HEK293 (cell line): Measurements from ENCODE around the gene SPATA25.

Source experiments
- CTCF ChIA-PET: fragments of 350-600 bp; formaldehyde crosslinking; extraction: SDS; loops from one replicate; lab custom pipeline; 2021; ENCODE audit warnings: antibody characterized with exemption; lab: Yijun Ruan, JAX
- POLR2A ChIA-PET: fragments of 300-600 bp; formaldehyde crosslinking; extraction: SDS; loops from one replicate; lab custom pipeline; 2020; ENCODE audit warnings: antibody characterized with exemption, inconsistent platforms; lab: Yijun Ruan, JAX
- H3K27ac ChIP-seq: fragments of 200-500 bp; sonication (Bioruptor generic); 2 replicates; pipeline ENCODE4 v1.5.1; 2014; ENCODE audit warnings: low read depth, low read length, control low read depth, inconsistent platforms; ENCODE audit errors: extremely low read depth
- H3K36me3 ChIP-seq, 2 experiments: fragments of 200-500 bp in 1 of 2; sonication (Bioruptor generic) in 1 of 2; 1 replicate in 1 of 2; 2 replicates in 1 of 2; pipeline ENCODE4 v1.5.1; 2014 to 2017; ENCODE audit warnings: inconsistent platforms in 2 of 2, low read length in 2 of 2; ENCODE audit not compliant: control insufficient read depth in 2 of 2, insufficient read depth in 1 of 2
- H3K4me1 ChIP-seq: fragments of 200-500 bp; sonication (Bioruptor generic); 2 replicates; pipeline ENCODE4 v1.5.1; 2014; ENCODE audit warnings: mild to moderate bottlenecking, low read length, inconsistent platforms; ENCODE audit not compliant: control insufficient read depth, insufficient read depth
- H3K4me3 ChIP-seq: 2 replicates; pipeline ENCODE4 v1.5.1; 2011; ENCODE audit warnings: low read depth, mild to moderate bottlenecking, control low read depth, low read length, moderate library complexity
- H3K9me3 ChIP-seq: fragments of 200-500 bp; sonication (Bioruptor generic); 2 replicates; pipeline ENCODE4 v1.5.1; 2014; ENCODE audit warnings: low read depth, low read length, inconsistent platforms; ENCODE audit not compliant: control insufficient read depth, insufficient read depth
- KLF7 ChIP-seq: fragments of 450-650 bp; formaldehyde crosslinking; IDR thresholded peaks from 2 replicates; pipeline ENCODE4 v1.5.1; 2016; ENCODE audit warnings: missing biosample characterization, missing genetic modification characterization, borderline replicate concordance
- MEIS1 ChIP-seq: sonication (generic); formaldehyde crosslinking; IDR thresholded peaks from 2 replicates; pipeline ENCODE4 v1.8.1; 2022; ENCODE audit warnings: missing genetic modification reagents, mild to moderate bottlenecking, borderline replicate concordance
- SALL2 ChIP-seq: fragments of 450-650 bp; formaldehyde crosslinking; IDR thresholded peaks from 2 replicates; pipeline ENCODE4 v1.5.0; 2017; ENCODE audit warnings: missing biosample characterization, mild to moderate bottlenecking, missing genetic modification characterization, borderline replicate concordance
- SCRT1 ChIP-seq: fragments of 450-650 bp; formaldehyde crosslinking; IDR thresholded peaks from 2 replicates; pipeline ENCODE4 v1.5.1; 2016; ENCODE audit warnings: missing biosample characterization, missing genetic modification characterization, borderline replicate concordance
- TRIM28 ChIP-seq: IDR thresholded peaks from 2 replicates; pipeline ENCODE4 v1.6.1; 2011; ENCODE audit warnings: low read length, control low read depth, borderline replicate concordance
- ZBTB26 ChIP-seq: fragments of 450-650 bp; formaldehyde crosslinking; optimal IDR thresholded peaks from 2 replicates; pipeline ENCODE3; 2016; ENCODE audit warnings: missing biosample characterization, mild to moderate bottlenecking, missing genetic modification characterization
- ZFP3 ChIP-seq: fragments of 450-650 bp; formaldehyde crosslinking; IDR thresholded peaks from 2 replicates; pipeline ENCODE4 v1.5.1; 2016; ENCODE audit warnings: low read depth, missing biosample characterization, missing genetic modification characterization
- ZIC2 ChIP-seq: fragments of 450-650 bp; formaldehyde crosslinking; IDR thresholded peaks from 2 replicates; pipeline ENCODE4 v1.5.1; 2016; ENCODE audit warnings: missing biosample characterization, missing genetic modification characterization
- ZNF114 ChIP-seq: fragments of 450-650 bp; formaldehyde crosslinking; IDR thresholded peaks from 2 replicates; pipeline ENCODE4 v1.5.0; 2017; ENCODE audit warnings: missing biosample characterization, missing genetic modification characterization
- ZNF18 ChIP-seq: fragments of 450-650 bp; formaldehyde crosslinking; IDR thresholded peaks from 2 replicates; pipeline ENCODE4 v1.5.1; 2016; ENCODE audit warnings: missing biosample characterization, missing genetic modification characterization
- ZNF19 ChIP-seq: fragments of 450-650 bp; formaldehyde crosslinking; IDR thresholded peaks from 2 replicates; pipeline ENCODE4; 2016; ENCODE audit warnings: missing biosample characterization, missing genetic modification characterization, low read depth
- ZNF335 ChIP-seq: fragments of 450-650 bp; formaldehyde crosslinking; conservative IDR thresholded peaks from 2 replicates; pipeline ENCODE4 v1.5.1; 2016; ENCODE audit warnings: missing biosample characterization, missing genetic modification characterization
- ZNF398 ChIP-seq: fragments of 450-650 bp; formaldehyde crosslinking; IDR thresholded peaks from 2 replicates; pipeline ENCODE4 v1.5.1; 2017; ENCODE audit warnings: missing biosample characterization, missing genetic modification characterization
- ZNF558 ChIP-seq: fragments of 450-650 bp; formaldehyde crosslinking; IDR thresholded peaks from 2 replicates; pipeline ENCODE4 v1.5.1; 2016; ENCODE audit warnings: missing biosample characterization, missing genetic modification characterization
- TF ChIP-seq, protein P1 (sequence below): fragments of 450-650 bp; formaldehyde crosslinking; IDR thresholded peaks from 2 replicates; pipeline ENCODE4 v1.5.1; 2016; ENCODE audit warnings: missing biosample characterization, missing genetic modification characterization
- TF ChIP-seq, protein P2 (sequence below): fragments of 450-650 bp; formaldehyde crosslinking; IDR thresholded peaks from 2 replicates; pipeline ENCODE4 v1.5.1; 2016; ENCODE audit warnings: missing biosample characterization, missing genetic modification characterization, borderline replicate concordance
- TF ChIP-seq, protein P3 (sequence below): fragments of 450-650 bp; formaldehyde crosslinking; IDR thresholded peaks from 2 replicates; pipeline ENCODE4 v1.5.1; 2016; ENCODE audit warnings: missing biosample characterization, missing genetic modification characterization

The SPATA25 gene

GRCh38 chr20:45848421-45848820, 39.0 kb downstream of the SPATA25 start:
- TF ChIP-seq, protein P1, sequence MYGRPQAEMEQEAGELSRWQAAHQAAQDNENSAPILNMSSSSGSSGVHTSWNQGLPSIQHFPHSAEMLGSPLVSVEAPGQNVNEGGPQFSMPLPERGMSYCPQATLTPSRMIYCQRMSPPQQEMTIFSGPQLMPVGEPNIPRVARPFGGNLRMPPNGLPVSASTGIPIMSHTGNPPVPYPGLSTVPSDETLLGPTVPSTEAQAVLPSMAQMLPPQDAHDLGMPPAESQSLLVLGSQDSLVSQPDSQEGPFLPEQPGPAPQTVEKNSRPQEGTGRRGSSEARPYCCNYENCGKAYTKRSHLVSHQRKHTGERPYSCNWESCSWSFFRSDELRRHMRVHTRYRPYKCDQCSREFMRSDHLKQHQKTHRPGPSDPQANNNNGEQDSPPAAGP (tag by site-specific recombination), result no peak
- TF ChIP-seq TRIM28 (no peak), ZNF558 (no peak), KLF7 (tag by site-specific recombination) (no peak), SCRT1 (no peak), ZNF114 (tag by site-specific recombination) (no peak), ZBTB26 (tag by site-specific recombination) (no peak), ZNF18 (tag by site-specific recombination) (no peak), ZNF335 (tag by site-specific recombination) (no peak), ZFP3 (tag by site-specific recombination) (no peak), ZNF19 (no peak)
- TF ChIP-seq, protein P2, sequence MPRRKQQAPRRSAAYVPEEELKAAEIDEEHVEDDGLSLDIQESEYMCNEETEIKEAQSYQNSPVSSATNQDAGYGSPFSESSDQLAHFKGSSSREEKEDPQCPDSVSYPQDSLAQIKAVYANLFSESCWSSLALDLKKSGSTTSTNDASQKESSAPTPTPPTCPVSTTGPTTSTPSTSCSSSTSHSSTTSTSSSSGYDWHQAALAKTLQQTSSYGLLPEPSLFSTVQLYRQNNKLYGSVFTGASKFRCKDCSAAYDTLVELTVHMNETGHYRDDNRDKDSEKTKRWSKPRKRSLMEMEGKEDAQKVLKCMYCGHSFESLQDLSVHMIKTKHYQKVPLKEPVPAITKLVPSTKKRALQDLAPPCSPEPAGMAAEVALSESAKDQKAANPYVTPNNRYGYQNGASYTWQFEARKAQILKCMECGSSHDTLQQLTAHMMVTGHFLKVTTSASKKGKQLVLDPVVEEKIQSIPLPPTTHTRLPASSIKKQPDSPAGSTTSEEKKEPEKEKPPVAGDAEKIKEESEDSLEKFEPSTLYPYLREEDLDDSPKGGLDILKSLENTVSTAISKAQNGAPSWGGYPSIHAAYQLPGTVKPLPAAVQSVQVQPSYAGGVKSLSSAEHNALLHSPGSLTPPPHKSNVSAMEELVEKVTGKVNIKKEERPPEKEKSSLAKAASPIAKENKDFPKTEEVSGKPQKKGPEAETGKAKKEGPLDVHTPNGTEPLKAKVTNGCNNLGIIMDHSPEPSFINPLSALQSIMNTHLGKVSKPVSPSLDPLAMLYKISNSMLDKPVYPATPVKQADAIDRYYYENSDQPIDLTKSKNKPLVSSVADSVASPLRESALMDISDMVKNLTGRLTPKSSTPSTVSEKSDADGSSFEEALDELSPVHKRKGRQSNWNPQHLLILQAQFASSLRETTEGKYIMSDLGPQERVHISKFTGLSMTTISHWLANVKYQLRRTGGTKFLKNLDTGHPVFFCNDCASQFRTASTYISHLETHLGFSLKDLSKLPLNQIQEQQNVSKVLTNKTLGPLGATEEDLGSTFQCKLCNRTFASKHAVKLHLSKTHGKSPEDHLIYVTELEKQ (tag by site-specific recombination), result no peak
- TF ChIP-seq, all 188 proteins: peak for 0
- CTCF ChIA-PET, result no interaction called here
- POLR2A ChIA-PET, result no interaction called here
- Histone ChIP-seq H3K4me1 (no peaks in the 10 kb centered on the region), H3K36me3 (peaks cover 5 to 67% of the 10 kb centered on the region in 2 experiments; a peak in 2 of 3 replicates), H3K9me3 (no peaks in the 10 kb centered on the region), H3K27ac (no peak overlapping the region), H3K4me3 (no peak overlapping the region)

- ChIA-PET CTCF (interaction anchor here (0.7 to 1.0 kb wide), 2 partner anchors 11 to 46 kb away, joined by 4 read pairs; no protein-coding TSS in a partner anchor), POLR2A (no interaction called here)
- Histone ChIP-seq H3K36me3 (peaks cover 5 to 83% of the 10 kb centered on the region in 2 experiments; a peak in 2 of 3 replicates), H3K27ac (no peak overlapping the region), H3K9me3 (no peaks in the 10 kb centered on the region), H3K4me1 (no peaks in the 10 kb centered on the region), H3K4me3 (no peak overlapping the region)
- TF ChIP-seq ZNF398 (tag by site-specific recombination) (no peak), MEIS1 (CRISPR knock-in tag) (no peak), ZIC2 (tag by site-specific recombination) (peak; percentile 54), SALL2 (tag by site-specific recombination) (no peak)
- TF ChIP-seq, protein P3, sequence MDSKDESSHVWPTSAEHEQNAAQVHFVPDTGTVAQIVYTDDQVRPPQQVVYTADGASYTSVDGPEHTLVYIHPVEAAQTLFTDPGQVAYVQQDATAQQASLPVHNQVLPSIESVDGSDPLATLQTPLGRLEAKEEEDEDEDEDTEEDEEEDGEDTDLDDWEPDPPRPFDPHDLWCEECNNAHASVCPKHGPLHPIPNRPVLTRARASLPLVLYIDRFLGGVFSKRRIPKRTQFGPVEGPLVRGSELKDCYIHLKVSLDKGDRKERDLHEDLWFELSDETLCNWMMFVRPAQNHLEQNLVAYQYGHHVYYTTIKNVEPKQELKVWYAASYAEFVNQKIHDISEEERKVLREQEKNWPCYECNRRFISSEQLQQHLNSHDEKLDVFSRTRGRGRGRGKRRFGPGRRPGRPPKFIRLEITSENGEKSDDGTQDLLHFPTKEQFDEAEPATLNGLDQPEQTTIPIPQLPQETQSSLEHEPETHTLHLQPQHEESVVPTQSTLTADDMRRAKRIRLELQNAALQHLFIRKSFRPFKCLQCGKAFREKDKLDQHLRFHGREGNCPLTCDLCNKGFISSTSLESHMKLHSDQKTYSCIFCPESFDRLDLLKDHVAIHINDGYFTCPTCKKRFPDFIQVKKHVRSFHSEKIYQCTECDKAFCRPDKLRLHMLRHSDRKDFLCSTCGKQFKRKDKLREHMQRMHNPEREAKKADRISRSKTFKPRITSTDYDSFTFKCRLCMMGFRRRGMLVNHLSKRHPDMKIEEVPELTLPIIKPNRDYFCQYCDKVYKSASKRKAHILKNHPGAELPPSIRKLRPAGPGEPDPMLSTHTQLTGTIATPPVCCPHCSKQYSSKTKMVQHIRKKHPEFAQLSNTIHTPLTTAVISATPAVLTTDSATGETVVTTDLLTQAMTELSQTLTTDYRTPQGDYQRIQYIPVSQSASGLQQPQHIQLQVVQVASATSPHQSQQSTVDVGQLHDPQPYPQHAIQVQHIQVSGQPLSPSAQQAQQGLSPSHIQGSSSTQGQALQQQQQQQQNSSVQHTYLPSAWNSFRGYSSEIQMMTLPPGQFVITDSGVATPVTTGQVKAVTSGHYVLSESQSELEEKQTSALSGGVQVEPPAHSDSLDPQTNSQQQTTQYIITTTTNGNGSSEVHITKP (tag by site-specific recombination), result peak; percentile 69
These were observed 42.0 kb downstream of the SPATA25 start for GRCh38 chr20:45845452-45845851.
